Measurements from ENCODE around the gene AK8.

Gene AK8

GRCh38 chr9:132842124-132843044, 35.7 kb downstream of the AK8 start:
- Histone ChIP-seq H3K4me2 (ENCODE audit: low read length) (no peak overlapping the region), H2BK120ac (ENCODE audit: insufficient read depth, low read length, poor library complexity) (no peak overlapping the region), H2BK5ac (ENCODE audit: low read depth, low read length, poor library complexity) (no peak overlapping the region), H3K4me1 (ENCODE audit: control insufficient read depth in 1 of 2, insufficient read depth in 2 of 2, low read length in 2 of 2) (no peaks in the 10 kb centered on the region), H4K8ac (ENCODE audit: low read depth, low read length) (no peak overlapping the region), H3K4me3 (ENCODE audit: low read depth, low read length) (no peak overlapping the region), H2AFZ (ENCODE audit: insufficient read depth, low read length, poor library complexity) (no peak overlapping the region), H2BK12ac (ENCODE audit: low read length) (no peak overlapping the region), H3K14ac (ENCODE audit: low read length) (no peak overlapping the region), H4K12ac (ENCODE audit: low read depth, low read length) (no peak overlapping the region), H2AK5ac (ENCODE audit: low read length) (no peak overlapping the region), H3K9me3 (ENCODE audit: insufficient read depth, low read depth, low read length) (no peaks in the 10 kb centered on the region), H3K23ac (ENCODE audit: low read length) (no peak overlapping the region), H3K79me1 (ENCODE audit: low read length) (no peaks in the 10 kb centered on the region), H3K36me3 (ENCODE audit: control insufficient read depth in 1 of 2, insufficient read depth in 2 of 2, low read length in 2 of 2) (no peaks in the 10 kb centered on the region), H3K27ac (ENCODE audit: low read depth, low read length) (no peak overlapping the region), H3K79me2 (ENCODE audit: control insufficient read depth, insufficient read depth, low read length, poor library complexity) (no peaks in the 10 kb centered on the region), H3K4ac (ENCODE audit: low read depth, low read length) (no peak overlapping the region), H3K9ac (ENCODE audit: low read length) (no peak overlapping the region), H4K91ac (ENCODE audit: low read depth, low read length) (no peak overlapping the region), H3K27me3 (ENCODE audit: insufficient read depth, low read length) (no peaks in the 10 kb centered on the region), H3K18ac (ENCODE audit: low read length) (no peak overlapping the region)
- DNase-seq, result peak in 1 of 2 donors; percentile 18
- WGBS (ENCODE audit: extremely low coverage, insufficient coverage, insufficient read length), result no CpG with 5 or more reads among the region's 5 CpGs

- Histone ChIP-seq H3K18ac (ENCODE audit: low read length) (no peak overlapping the region), H3K4ac (ENCODE audit: low read depth, low read length) (no peak overlapping the region), H3K23ac (ENCODE audit: low read length) (no peak overlapping the region), H2BK120ac (ENCODE audit: insufficient read depth, low read length, poor library complexity) (no peak overlapping the region), H3K9me3 (ENCODE audit: insufficient read depth, low read depth, low read length) (no peaks in the 10 kb centered on the region), H2AK5ac (ENCODE audit: low read length) (no peak overlapping the region), H4K8ac (ENCODE audit: low read depth, low read length) (no peak overlapping the region), H3K79me2 (ENCODE audit: control insufficient read depth, insufficient read depth, low read length, poor library complexity) (no peaks in the 10 kb centered on the region), H3K36me3 (ENCODE audit: control insufficient read depth in 1 of 2, insufficient read depth in 2 of 2, low read length in 2 of 2) (no peaks in the 10 kb centered on the region), H3K4me1 (ENCODE audit: control insufficient read depth in 1 of 2, insufficient read depth in 2 of 2, low read length in 2 of 2) (no peaks in the 10 kb centered on the region), H3K27ac (ENCODE audit: low read depth, low read length) (no peak overlapping the region), H3K4me2 (ENCODE audit: low read length) (no peak overlapping the region), H3K27me3 (ENCODE audit: insufficient read depth, low read length) (no peaks in the 10 kb centered on the region), H2BK12ac (ENCODE audit: low read length) (no peak overlapping the region), H2AFZ (ENCODE audit: insufficient read depth, low read length, poor library complexity) (no peak overlapping the region), H4K12ac (ENCODE audit: low read depth, low read length) (no peak overlapping the region), H3K79me1 (ENCODE audit: low read length) (no peaks in the 10 kb centered on the region), H3K14ac (ENCODE audit: low read length) (no peak overlapping the region), H3K4me3 (ENCODE audit: low read depth, low read length) (no peak overlapping the region), H2BK5ac (ENCODE audit: low read depth, low read length, poor library complexity) (no peak overlapping the region), H4K91ac (ENCODE audit: low read depth, low read length) (no peak overlapping the region), H3K9ac (ENCODE audit: low read length) (no peak overlapping the region)
- no peak for DNase-seq
- no CpG with 5 or more reads among the region's 13 CpGs for WGBS (ENCODE audit: extremely low coverage, insufficient coverage, insufficient read length)
Measured at GRCh38 chr9:132840980-132841379, 37.1 kb downstream of the AK8 start.

- Histone ChIP-seq H3K9me3 (ENCODE audit: insufficient read depth, low read depth, low read length) (no peaks in the 10 kb centered on the region), H3K4me3 (ENCODE audit: low read depth, low read length) (no peak overlapping the region), H2BK5ac (ENCODE audit: low read depth, low read length, poor library complexity) (no peak overlapping the region), H4K8ac (ENCODE audit: low read depth, low read length) (no peak overlapping the region), H3K36me3 (ENCODE audit: control insufficient read depth in 1 of 2, insufficient read depth in 2 of 2, low read length in 2 of 2) (no peaks in the 10 kb centered on the region), H3K27me3 (ENCODE audit: insufficient read depth, low read length) (no peaks in the 10 kb centered on the region), H3K18ac (ENCODE audit: low read length) (no peak overlapping the region), H2AFZ (ENCODE audit: insufficient read depth, low read length, poor library complexity) (no peak overlapping the region), H4K12ac (ENCODE audit: low read depth, low read length) (no peak overlapping the region), H4K91ac (ENCODE audit: low read depth, low read length) (no peak overlapping the region), H2BK12ac (ENCODE audit: low read length) (no peak overlapping the region), H3K23ac (ENCODE audit: low read length) (no peak overlapping the region), H3K4me1 (ENCODE audit: control insufficient read depth in 1 of 2, insufficient read depth in 2 of 2, low read length in 2 of 2) (no peaks in the 10 kb centered on the region), H3K4ac (ENCODE audit: low read depth, low read length) (no peak overlapping the region), H2AK5ac (ENCODE audit: low read length) (no peak overlapping the region), H3K4me2 (ENCODE audit: low read length) (no peak overlapping the region), H2BK120ac (ENCODE audit: insufficient read depth, low read length, poor library complexity) (no peak overlapping the region), H3K27ac (ENCODE audit: low read depth, low read length) (no peak overlapping the region), H3K79me1 (ENCODE audit: low read length) (no peaks in the 10 kb centered on the region), H3K79me2 (ENCODE audit: control insufficient read depth, insufficient read depth, low read length, poor library complexity) (no peaks in the 10 kb centered on the region), H3K9ac (ENCODE audit: low read length) (no peak overlapping the region), H3K14ac (ENCODE audit: low read length) (no peak overlapping the region)
- no peak for DNase-seq
- no CpG with 5 or more reads among the region's 4 CpGs for WGBS (ENCODE audit: extremely low coverage, insufficient coverage, insufficient read length)
Measured at GRCh38 chr9:132838291-132838690, 39.8 kb downstream of the AK8 start.

GRCh38 chr9:132837501-132838286, 40.4 kb downstream of the AK8 start:
- H3K4me2 ChIP-seq (ENCODE audit: low read length), result no peak overlapping the region
- H2BK120ac ChIP-seq (ENCODE audit: insufficient read depth, low read length, poor library complexity), result no peak overlapping the region
- H2AK5ac ChIP-seq (ENCODE audit: low read length), result no peak overlapping the region
- H3K9ac ChIP-seq (ENCODE audit: low read length), result no peak overlapping the region
- H3K23ac ChIP-seq (ENCODE audit: low read length), result no peak overlapping the region
- H4K8ac ChIP-seq (ENCODE audit: low read depth, low read length), result no peak overlapping the region
- no peak overlapping the region for H2BK12ac ChIP-seq (ENCODE audit: low read length)
- H2AFZ ChIP-seq (ENCODE audit: insufficient read depth, low read length, poor library complexity), result no peak overlapping the region
- no peak overlapping the region for H4K91ac ChIP-seq (ENCODE audit: low read depth, low read length)
- no peak overlapping the region for H3K27ac ChIP-seq (ENCODE audit: low read depth, low read length)
- DNase-seq, result no peak
- H2BK5ac ChIP-seq (ENCODE audit: low read depth, low read length, poor library complexity), result no peak overlapping the region
- H4K12ac ChIP-seq (ENCODE audit: low read depth, low read length), result no peak overlapping the region
- WGBS (ENCODE audit: extremely low coverage, insufficient coverage, insufficient read length), result no CpG with 5 or more reads among the region's 16 CpGs
- no peaks in the 10 kb centered on the region for H3K9me3 ChIP-seq (ENCODE audit: insufficient read depth, low read depth, low read length)
- H3K36me3 ChIP-seq (ENCODE audit: control insufficient read depth in 1 of 2, insufficient read depth in 2 of 2, low read length in 2 of 2), result no peaks in the 10 kb centered on the region
- H3K4me3 ChIP-seq (ENCODE audit: low read depth, low read length), result no peak overlapping the region
- no peak overlapping the region for H3K18ac ChIP-seq (ENCODE audit: low read length)
- H3K79me1 ChIP-seq (ENCODE audit: low read length), result no peaks in the 10 kb centered on the region
- no peak overlapping the region for H3K14ac ChIP-seq (ENCODE audit: low read length)
- no peaks in the 10 kb centered on the region for H3K4me1 ChIP-seq (ENCODE audit: control insufficient read depth in 1 of 2, insufficient read depth in 2 of 2, low read length in 2 of 2)
- no peaks in the 10 kb centered on the region for H3K79me2 ChIP-seq (ENCODE audit: control insufficient read depth, insufficient read depth, low read length, poor library complexity)
- no peak overlapping the region for H3K4ac ChIP-seq (ENCODE audit: low read depth, low read length)
- H3K27me3 ChIP-seq (ENCODE audit: insufficient read depth, low read length), result no peaks in the 10 kb centered on the region
